Fibroblast of mammary gland (primary cell): ENCODE measurements around the gene HAS3.
"Not testable (repeated sequence)": the region's sequence is repeated elsewhere in the genome, so short reads cannot be mapped to it uniquely, and the experiment has no call there.

Source experiments
- DNase-seq: peaks from one replicate; pipeline ENCODE4 v3.0.0-alpha.2; 2010; ENCODE audit warnings: low read depth
- H3K4me3 ChIP-seq: 2 replicates; pipeline ENCODE4 v1.5.1; 2011; ENCODE audit warnings: low read depth, mild to moderate bottlenecking, low read length, moderate library complexity; ENCODE audit not compliant: control insufficient read depth
- TF ChIP-seq, protein P1 (sequence below): conservative IDR thresholded peaks from 2 replicates; pipeline ENCODE4 v1.5.1; 2011; ENCODE audit warnings: low read depth, low read length, inconsistent platforms; ENCODE audit not compliant: control insufficient read depth, insufficient read depth

Gene HAS3

DNA sequence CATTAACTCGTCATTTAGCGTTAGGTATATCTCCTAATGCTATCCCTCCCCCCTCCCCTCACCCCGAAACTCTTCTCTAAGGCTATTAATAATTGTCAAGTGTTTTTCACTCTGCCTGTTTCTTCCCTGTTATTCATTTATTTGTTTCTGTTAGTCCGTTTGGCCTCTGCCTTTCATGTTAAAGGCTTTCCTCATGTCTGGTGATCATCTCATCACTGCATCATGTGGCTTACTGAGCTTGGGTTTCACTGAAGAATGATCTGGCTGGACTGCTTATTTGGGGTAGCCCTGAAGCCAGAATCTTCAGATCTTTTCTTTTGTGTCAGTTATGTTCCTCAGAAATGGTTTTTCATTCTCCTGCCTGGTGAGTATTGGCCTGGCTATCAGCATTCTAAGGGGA is 36.5 kb downstream of the HAS3 start:
- TF ChIP-seq, protein P1, sequence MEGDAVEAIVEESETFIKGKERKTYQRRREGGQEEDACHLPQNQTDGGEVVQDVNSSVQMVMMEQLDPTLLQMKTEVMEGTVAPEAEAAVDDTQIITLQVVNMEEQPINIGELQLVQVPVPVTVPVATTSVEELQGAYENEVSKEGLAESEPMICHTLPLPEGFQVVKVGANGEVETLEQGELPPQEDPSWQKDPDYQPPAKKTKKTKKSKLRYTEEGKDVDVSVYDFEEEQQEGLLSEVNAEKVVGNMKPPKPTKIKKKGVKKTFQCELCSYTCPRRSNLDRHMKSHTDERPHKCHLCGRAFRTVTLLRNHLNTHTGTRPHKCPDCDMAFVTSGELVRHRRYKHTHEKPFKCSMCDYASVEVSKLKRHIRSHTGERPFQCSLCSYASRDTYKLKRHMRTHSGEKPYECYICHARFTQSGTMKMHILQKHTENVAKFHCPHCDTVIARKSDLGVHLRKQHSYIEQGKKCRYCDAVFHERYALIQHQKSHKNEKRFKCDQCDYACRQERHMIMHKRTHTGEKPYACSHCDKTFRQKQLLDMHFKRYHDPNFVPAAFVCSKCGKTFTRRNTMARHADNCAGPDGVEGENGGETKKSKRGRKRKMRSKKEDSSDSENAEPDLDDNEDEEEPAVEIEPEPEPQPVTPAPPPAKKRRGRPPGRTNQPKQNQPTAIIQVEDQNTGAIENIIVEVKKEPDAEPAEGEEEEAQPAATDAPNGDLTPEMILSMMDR, result no peak
- no peak overlapping the region for H3K4me3 ChIP-seq
- no peak for DNase-seq

DNA sequence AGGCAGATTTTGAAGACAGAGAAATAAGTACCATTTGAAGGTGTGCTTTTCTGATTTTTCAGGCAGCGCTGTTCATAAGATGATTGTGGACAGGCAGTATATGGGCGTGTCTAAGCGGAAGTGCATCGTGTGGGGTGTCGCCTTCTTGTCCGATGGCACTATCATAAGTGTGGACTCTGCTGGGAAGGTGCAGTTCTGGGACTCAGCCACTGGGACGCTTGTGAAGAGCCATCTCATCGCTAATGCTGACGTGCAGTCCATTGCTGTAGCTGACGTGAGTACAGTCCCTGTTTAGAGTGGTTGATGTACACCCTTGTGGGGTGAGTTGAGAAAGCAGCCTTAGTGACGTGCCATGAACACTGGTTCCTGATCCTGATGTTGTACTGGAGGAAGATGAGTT is 37.7 kb downstream of the HAS3 start:
- TF ChIP-seq, protein P1, result no peak
- DNase-seq, result no peak
- H3K4me3 ChIP-seq, result no peak overlapping the region

DNA sequence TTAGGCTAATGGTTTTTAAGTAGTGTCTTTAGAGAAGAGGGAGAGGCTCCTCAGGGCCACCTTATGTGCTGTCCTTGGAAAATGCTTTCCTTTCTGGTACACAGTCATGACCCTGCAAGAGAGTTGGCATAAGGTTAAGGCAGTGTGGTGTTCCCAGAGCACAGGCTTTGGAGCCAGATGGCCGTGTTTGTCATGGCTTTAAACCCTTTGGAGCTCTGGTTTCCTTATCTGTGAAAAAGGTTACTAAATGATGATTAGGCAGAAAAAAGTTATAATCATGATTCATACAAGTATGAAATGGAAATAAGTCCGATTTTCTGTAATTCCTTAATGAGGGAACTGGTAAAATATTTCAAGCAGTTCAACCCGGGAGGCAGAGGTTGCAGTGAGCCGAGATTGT is 40.2 kb downstream of the HAS3 start:
- H3K4me3 ChIP-seq, result no peak overlapping the region
- TF ChIP-seq, protein P1, result no peak
- DNase-seq, result peak; percentile 73

DNA sequence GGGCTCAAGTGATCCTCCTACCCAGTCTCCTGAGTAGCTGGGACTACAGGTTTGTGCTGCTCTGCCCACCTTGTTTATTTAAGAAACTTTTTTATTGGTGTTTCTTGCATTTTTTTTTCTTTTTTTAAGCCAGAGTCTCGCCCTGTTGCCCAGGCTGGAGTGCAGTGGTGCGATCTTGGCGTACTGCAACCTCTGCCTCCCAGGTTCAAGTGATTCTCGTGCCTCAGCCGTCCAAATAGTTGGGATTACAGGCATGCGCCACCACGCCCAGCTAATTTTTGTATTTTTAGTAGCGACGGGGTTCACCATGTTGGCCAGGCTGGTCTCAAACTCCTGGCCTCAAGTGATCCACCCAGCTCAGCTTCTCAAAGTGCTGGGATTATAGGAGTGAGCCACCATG is 44.2 kb downstream of the HAS3 start:
- DNase-seq, H3K4me3 ChIP-seq: not testable (repeated sequence)

DNA sequence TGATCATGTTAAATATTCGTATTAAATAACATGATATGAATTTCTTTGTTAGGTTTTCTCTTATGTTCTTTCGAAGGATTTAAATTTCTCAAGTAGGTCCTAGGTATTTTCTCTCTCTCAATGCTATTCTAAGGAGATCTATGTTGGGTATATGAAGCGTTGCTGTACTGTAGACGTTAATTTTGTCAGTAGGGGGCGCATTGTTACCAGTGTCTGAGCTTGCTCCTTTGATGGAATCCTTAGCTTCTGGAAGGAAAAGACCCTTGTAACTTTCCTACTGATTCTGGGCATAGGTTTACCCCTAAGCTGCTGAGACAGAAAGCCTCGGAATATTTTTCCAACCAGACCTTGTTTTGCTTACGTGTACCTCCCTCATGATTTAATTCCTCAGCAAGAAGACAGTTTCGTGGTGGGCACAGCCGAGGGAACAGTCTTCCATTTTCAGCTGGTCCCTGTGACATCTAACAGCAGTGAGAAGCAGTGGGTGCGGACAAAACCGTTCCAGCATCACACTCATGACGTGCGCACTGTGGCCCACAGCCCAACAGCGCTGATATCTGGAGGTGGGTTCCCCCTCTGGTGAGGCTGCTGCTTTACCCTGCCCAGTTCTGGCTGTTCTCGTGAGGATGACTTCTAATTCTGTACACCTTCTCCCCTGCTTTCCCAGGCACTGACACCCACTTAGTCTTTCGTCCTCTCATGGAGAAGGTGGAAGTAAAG is 44.9 kb downstream of the HAS3 start:
- TF ChIP-seq, protein P1, result peak; percentile 81
- peak; percentile 86 for DNase-seq
- no peak overlapping the region for H3K4me3 ChIP-seq

DNA sequence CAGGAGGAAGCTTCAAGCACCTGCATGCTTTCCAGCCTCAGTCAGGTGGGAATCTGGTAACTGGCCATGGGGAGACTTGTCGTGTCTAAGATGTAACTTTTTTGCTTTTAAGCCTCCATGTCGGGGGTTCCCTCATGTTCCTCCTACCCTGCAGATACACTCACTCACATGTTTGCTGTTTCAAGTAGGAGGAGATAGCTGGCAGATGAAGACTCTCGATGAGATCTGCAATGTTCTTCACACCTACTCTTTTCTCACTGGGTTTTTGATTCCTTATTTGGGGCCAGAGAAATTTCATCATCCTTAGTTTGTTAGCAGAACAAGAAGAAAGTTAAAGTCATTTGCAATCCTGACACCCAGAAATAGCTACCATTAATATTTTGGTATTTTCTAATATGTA is 51.7 kb downstream of the HAS3 start:
- no peak overlapping the region for H3K4me3 ChIP-seq
- no peak for DNase-seq

DNA sequence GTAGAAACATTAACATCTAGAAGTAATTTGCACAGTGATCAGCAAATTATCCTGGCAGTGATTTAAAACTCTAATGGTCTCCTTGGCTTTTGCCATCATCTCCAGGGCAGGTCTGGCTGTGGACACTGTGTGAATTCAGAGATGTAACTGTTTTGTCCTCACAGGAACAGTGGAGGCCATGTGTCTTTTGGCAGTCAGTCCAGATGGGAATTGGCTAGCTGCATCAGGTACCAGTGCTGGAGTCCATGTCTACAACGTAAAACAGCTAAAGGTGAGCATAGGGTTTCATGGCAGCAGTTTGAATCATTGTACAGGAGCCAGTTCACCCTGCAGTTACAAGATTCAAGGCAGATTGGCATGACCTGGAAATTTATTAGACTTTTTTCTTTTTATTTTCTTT is 54.7 kb downstream of the HAS3 start:
- H3K4me3 ChIP-seq, result no peak overlapping the region
- no peak for DNase-seq
- TF ChIP-seq, protein P1, result no peak

More for the DNA sequence above, 51.7 kb downstream of the HAS3 start:
- TF ChIP-seq, protein P1, result no peak
